GM21619 (cell line): ENCODE measurements around the gene P2RY12.
"Not testable (repeated sequence)": the region's sequence is repeated elsewhere in the genome, so short reads cannot be mapped to it uniquely, and the experiment has no call there.

Source experiments
- ATAC-seq: cut with Tn5 transposase; IDR thresholded peaks from one replicate; pipeline ENCODE4 v1.9.1; 2021; ENCODE audit not compliant: unreplicated experiment

The P2RY12 gene

GRCh38 chr3:151393146-151393830 lies 8.7 kb upstream of the P2RY12 start:
- no peak for ATAC-seq

DNA sequence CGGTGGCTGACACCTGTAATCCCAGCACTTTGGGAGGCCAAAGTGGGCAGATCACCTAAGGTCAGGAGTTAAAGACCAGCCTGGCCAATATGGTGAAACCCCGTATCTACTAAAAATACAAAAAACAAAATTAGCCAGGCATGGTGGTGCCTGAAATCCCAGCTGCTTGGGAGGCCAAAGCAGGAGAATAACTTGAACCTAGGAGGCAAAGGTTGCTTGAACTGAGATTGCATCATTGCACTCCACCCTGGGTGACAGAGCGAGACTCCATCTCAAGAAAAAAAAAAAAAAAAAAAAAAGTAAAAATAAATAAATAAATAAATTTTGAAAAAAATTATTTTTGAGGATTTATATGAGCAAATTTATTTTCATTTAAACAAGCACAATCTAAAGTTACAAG lies 7.6 kb upstream of the P2RY12 start:
- ATAC-seq: not testable (repeated sequence)

GRCh38 chr3:151391720-151392119 lies 7.2 kb upstream of the P2RY12 start:
- no peak for ATAC-seq

DNA sequence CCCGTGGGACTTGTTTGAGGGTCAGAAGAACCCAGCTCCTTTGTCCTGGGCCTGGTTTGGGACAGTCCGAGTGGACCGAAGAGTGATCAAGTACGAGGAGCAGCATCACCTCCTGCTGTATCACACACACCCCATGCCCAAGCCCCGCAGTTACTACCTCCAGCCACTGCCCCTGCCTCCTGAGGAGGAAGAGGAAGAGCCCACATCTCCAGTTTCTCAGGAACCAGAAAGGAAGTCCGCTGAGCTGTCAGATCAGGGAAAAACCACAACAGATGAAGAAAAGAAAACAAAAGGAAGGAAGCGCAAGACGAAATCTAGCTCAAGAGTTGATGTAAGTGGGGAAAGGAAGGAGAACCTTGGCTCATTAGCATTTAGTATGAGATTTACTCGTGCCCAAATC lies 3.3 kb upstream of the P2RY12 start:
- ATAC-seq: no peak

DNA sequence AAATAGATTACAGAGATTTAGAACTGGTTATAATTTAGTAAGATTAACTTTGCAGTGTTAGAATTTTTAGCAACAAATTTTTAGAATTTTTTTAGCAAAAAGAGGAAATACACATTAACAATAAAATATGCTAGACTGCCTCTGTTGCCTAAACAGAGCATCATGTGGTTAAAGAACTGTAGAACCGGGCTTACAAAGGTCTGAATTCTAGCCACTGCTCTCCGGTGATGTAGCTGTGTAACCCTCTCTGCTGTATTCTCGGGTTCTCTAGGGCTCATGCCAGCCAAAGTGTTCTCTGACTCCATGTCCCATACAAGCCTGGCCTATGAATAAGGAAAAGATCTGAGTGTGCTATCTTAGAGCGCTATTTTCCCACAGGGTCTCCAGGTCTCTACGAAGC lies 2.9 kb upstream of the P2RY12 start:
- ATAC-seq: no peak

DNA sequence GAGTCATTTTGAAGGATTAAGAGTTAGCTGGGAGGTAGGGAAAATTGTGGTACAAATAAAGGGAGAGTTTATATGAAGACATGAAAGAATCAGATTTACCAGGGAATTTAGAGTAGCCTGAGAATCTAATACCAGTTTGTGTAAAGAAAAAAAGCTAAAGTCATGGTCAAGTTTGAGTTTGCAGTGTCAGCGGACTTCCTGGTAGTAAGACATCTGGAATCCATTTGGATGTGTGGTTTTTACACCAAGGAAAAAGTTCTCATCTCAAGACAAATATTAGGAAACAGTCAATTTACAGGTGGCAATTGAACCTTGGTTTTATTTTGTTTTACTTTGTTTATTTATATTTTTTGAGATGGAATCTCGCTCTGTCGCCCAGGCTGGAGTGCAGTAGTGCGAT lies 1.5 kb upstream of the P2RY12 start:
- no peak for ATAC-seq

DNA sequence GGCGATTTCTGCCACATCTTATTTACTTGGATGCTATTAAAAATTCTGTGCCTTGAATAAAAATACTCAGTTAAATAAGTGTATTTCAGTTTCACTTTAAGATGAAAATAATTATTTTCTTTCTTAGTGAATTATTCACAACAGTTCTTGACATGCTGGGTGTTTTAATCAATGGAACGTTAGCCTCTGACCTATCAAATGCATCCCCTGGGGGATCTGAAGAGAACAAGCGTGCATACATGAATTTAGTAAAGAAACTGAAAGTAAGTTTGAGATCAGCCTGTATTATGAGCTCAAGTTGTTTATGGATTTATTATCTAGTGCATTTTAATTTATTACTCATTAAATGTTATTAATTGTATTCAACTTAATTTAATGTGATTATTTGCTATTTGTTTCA lies 597 bp downstream of the P2RY12 start:
- ATAC-seq: peak; percentile 57

DNA sequence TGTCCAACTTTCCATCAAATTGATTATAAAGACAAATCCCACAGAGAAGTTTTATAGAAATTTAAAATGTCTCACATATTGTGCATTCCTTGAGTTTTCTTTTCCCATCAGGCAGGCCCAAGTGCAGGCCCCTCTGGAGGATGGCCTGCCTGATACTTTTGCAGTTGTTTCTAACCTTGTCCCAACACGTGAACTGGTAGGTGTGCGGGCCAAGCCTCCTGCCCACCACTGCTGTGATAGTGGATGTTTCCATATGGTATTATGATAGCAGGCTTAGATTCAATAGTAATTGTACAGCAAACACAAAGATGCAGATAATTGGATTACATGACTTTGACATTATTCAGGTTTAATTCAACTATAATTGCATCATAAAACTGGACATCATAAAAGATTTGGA lies 1.4 kb downstream of the P2RY12 start:
- ATAC-seq: no peak

- peak; percentile 36 for ATAC-seq
Measured at GRCh38 chr3:151382671-151383070, 1.9 kb downstream of the P2RY12 start.

DNA sequence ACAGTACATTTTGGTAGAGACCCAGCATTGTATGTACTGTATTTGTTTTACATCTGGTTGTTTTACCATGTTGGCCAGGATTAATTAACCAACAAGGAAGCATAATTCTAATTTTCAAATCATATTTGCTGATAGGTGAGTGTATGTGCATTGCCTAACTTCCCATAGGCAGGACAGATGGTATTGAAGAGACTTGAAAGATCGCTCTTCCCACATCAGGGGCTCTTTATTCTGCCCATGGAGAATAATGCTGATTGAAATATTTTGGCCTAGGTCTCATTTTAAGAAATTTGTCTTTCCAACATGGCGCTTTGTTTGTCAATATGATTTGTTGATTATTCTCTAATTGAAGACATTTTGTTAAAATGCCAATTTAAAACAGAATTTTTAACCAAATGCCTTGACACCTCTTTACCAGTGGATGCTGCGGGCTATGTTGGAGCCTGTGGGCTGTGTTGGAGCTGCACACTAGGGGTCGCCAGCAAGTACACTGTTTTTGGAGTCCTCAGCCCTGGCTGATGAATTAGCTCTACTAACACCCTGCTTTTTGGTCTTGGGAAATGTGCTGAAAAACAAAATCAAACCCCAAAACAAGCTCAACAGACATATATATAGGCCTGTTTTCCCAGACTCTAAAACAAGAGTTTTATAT lies 5.3 kb downstream of the P2RY12 start:
- no peak for ATAC-seq

GRCh38 chr3:151377768-151378385 lies 6.7 kb downstream of the P2RY12 start:
- peak; percentile 47 for ATAC-seq

GRCh38 chr3:151372063-151372820 lies 12.3 kb downstream of the P2RY12 start:
- ATAC-seq: no peak

DNA sequence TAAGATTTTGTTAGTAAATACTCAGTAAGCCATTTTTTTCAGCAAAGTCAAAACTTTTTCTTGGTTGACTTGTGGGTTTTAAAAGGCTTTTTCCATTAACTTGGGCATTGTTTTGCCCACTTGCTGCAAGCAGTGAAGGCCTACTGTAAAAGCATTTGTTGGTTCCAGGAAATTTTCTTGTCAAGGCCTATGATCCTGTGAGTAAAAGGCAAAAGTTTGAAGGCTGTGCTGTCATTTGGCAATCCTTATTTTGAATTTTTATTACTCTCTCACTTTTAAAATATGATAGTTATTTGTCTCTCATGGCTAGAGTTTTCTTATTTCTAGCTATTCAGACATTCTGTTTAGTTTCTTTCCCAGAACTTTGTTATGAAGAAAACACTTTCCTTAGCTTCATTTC lies 13.0 kb downstream of the P2RY12 start:
- no peak for ATAC-seq

DNA sequence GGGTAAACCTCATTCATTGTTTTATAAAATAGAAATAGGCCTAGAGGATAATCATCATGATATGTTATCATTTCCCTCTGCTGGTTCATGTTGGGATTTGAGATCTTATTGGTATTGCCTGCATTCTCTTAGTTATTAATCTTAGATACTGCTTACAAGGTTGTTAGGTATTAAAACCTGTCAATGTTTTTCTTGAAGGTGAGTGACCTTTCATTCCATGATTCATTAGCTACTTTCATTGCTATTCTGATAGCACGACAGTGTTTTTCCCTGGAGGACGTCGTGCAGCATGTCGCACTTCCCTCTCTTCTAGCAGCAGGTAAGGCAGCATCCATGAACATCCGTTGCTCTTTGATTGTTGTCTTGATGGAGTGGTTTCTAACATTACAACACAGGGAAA lies 17.1 kb downstream of the P2RY12 start:
- ATAC-seq: no peak

- no peak for ATAC-seq
Measured at GRCh38 chr3:151366993-151367392, 17.6 kb downstream of the P2RY12 start.

- no peak for ATAC-seq
Measured at GRCh38 chr3:151362751-151363174, 21.8 kb downstream of the P2RY12 start.

DNA sequence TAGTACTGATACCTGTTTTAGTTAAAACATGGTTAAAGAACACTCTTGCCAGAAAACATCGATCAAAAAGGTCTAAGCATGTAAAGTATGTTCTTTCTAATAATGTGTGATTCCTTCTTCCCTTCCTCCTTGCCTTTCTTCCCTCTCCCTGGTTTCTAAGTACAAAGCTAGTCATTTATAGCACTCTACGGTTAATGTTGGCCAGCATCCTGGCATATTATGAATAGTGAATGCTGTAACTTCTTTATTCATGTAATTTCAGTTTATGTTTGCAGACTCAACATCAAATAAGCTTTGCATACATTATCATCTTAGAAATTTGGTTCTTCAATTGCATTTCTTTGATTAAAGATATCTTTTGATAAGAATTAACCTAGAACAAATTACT lies 27.1 kb downstream of the P2RY12 start:
- ATAC-seq: no peak

- no peak for ATAC-seq
Measured at GRCh38 chr3:151356794-151357462, 27.6 kb downstream of the P2RY12 start.

DNA sequence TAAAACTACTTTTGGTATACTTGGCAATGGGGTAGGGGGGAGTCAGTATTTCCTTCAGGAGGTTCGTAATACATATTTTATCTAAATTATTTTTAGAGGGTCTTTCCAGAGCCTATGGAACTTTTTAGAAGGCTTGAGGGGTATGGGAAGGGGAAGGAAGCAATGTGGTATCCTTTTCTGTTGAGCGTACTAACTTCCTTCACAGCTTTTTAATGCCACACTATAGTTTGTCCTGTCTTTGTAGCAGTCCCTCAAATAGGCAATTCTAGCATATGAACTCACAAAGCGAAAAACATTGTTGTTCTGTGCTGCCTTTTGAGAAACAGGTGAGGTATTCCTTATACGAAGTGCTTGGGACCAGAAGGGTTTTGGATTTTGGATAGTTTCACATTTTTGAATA lies 32.9 kb downstream of the P2RY12 start:
- ATAC-seq: peak; percentile 5

GRCh38 chr3:151351219-151351618 lies 33.3 kb downstream of the P2RY12 start:
- ATAC-seq: peak; percentile 91

GRCh38 chr3:151350656-151351055 lies 33.9 kb downstream of the P2RY12 start:
- ATAC-seq: no peak
